Gastrocnemius medialis (tissue), 4 donors: ENCODE results near the gene KLK8.

Source experiments
- POLR2A ChIP-seq, 2 donors: fragments of 450-650 bp; IDR thresholded peaks; one replicate each; pipeline ENCODE4 v1.6.1; 2017; ENCODE audit warnings: antibody characterized with exemption in 2 of 2, mild to moderate bottlenecking in 2 of 2, moderate library complexity in 2 of 2
- TF ChIP-seq, protein P1 (sequence below), 5 experiments: fragments of 450-650 bp in 3 of 5; fragments of 200-600 bp in 2 of 5; sonication (generic) in 2 of 5; IDR thresholded peaks in 4 of 5; conservative IDR thresholded peaks in 1 of 5; 1 replicate in 4 of 5; 2 replicates in 1 of 5; pipeline ENCODE4 v1.5.1; 2016 to 2019; ENCODE audit warnings: antibody characterized with exemption in 5 of 5, mild to moderate bottlenecking in 3 of 5, moderate library complexity in 3 of 5

DNA sequence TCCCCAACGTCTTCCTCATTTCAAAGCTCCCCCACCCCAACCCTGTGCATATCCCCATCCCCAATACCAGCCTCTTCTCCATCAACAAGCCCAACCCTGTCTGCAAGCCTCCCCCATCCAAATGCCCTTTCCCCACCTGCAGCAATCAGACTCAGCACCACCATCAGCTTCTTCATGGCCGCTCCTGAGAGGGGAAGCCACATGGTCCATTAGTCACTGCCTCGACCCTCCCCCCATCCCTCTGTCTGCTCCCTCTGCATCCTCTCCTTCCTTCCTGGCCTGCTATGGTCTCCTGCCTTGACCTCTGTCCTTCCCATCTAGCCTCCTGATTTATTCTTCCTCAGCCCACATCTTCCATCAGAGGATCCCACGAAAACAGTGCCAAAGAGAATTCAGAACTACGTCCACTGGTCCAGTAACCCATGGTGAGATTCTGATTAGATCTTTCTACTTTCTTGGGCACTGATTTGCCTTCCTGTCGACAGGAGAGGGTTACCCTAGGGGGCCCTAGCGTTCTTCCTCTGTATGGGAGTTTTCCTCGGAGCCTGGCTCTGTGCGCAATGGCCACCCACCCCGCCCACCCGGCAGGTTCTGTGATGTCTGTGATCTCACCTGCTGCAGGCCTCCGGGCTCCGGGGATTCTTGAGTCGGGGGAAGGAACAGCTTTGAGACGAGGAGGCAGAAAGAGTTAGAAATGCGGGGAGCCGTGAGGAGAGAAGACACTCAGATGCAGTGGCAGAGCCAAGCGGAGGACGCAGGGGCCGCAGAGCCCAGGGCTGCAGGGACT, 33.3 kb downstream of the KLK8 start:
- TF ChIP-seq POLR2A (IDR thresholded peaks at IDR 0.05) = no peak
- TF ChIP-seq, protein P1, sequence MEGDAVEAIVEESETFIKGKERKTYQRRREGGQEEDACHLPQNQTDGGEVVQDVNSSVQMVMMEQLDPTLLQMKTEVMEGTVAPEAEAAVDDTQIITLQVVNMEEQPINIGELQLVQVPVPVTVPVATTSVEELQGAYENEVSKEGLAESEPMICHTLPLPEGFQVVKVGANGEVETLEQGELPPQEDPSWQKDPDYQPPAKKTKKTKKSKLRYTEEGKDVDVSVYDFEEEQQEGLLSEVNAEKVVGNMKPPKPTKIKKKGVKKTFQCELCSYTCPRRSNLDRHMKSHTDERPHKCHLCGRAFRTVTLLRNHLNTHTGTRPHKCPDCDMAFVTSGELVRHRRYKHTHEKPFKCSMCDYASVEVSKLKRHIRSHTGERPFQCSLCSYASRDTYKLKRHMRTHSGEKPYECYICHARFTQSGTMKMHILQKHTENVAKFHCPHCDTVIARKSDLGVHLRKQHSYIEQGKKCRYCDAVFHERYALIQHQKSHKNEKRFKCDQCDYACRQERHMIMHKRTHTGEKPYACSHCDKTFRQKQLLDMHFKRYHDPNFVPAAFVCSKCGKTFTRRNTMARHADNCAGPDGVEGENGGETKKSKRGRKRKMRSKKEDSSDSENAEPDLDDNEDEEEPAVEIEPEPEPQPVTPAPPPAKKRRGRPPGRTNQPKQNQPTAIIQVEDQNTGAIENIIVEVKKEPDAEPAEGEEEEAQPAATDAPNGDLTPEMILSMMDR (IDR thresholded peaks at IDR 0.05 in 4 of 5, conservative IDR thresholded peaks at IDR 0.05 in 1 of 5) = no peak
